Lower leg skin (tissue), 3 donors: Measurements from ENCODE around the gene KRT34.

Experiments used
- CTCF ChIP-seq, 3 donors: fragments of 450-650 bp; IDR thresholded peaks; one replicate each; pipeline ENCODE4 v1.5.1; 2016; ENCODE audit warnings: antibody characterized with exemption in 3 of 3, mild to moderate bottlenecking in 3 of 3, moderate library complexity in 2 of 3
- POLR2A ChIP-seq, 2 donors: fragments of 450-650 bp; IDR thresholded peaks; one replicate each; pipeline ENCODE4 v1.6.1; 2016 to 2017; ENCODE audit warnings: antibody characterized with exemption in 2 of 2, mild to moderate bottlenecking in 1 of 2, moderate library complexity in 1 of 2

- TF ChIP-seq CTCF (IDR thresholded peaks at IDR 0.05) (no peak), POLR2A (IDR thresholded peaks at IDR 0.05) (no peak)
These were observed 27.6 kb downstream of the KRT34 start for GRCh38 chr17:41354536-41354935.
